Measurements from ENCODE around the gene VWA5A. TPM values are rescaled to one million over a fixed set of nuclear protein-coding genes. Genes with fewer than 3 reads are reported as not detected.

Gene VWA5A
- 0.59 TPM for polyA plus RNA-seq (2012; ENCODE audit: insufficient read depth, insufficient read length, low read depth)

GRCh38 chr11:124114942-124115781 is at the start of gene VWA5A:
VWA5A (plus strand) TSS chr11:124115450; CDS start chr11:124117512, 2,062 bp downstream.
- peak; percentile 76 for DNase-seq
- Histone ChIP-seq H3K4me1 (peaks cover 3% of the 10 kb centered on the region; the same call in 1 of the 2 replicates), H3K4me3 (ENCODE audit: low read depth, low read length) (peak within 1 kb of the TSS; percentile 44), H3K36me3 (no peaks in the 10 kb centered on the region), H3K9me3 (no peaks in the 10 kb centered on the region), H3K27me3 (peaks cover 4% of the 10 kb centered on the region)
- TF ChIP-seq CTCF (IDR thresholded peaks at IDR 0.05; ENCODE audit: low read depth, low read length): no peak

GRCh38 chr11:124068601-124069110 is 46.6 kb upstream of the VWA5A start:
- Histone ChIP-seq H3K4me3 (ENCODE audit: low read depth, low read length) (no peak overlapping the region), H3K9me3 (no peaks in the 10 kb centered on the region), H3K4me1 (no peaks in the 10 kb centered on the region; the same call in 1 of the 2 replicates), H3K36me3 (no peaks in the 10 kb centered on the region), H3K27me3 (peaks cover 4% of the 10 kb centered on the region; the same call in 1 of the 2 replicates)
- DNase-seq: no peak
- no peak for TF ChIP-seq CTCF (IDR thresholded peaks at IDR 0.05; ENCODE audit: low read depth, low read length)

GRCh38 chr11:124069429-124070401 is 45.5 kb upstream of the VWA5A start:
- H3K4me1 ChIP-seq: no peaks in the 10 kb centered on the region; the same call in 1 of the 2 replicates
- H3K36me3 ChIP-seq: no peaks in the 10 kb centered on the region
- peak; percentile 87 for TF ChIP-seq CTCF (IDR thresholded peaks at IDR 0.05; ENCODE audit: low read depth, low read length)
- peaks cover 7% of the 10 kb centered on the region; the same call in 1 of the 2 replicates for H3K27me3 ChIP-seq
- peak overlapping the region; percentile 56 for H3K4me3 ChIP-seq (ENCODE audit: low read depth, low read length)
- peak; percentile 76 for DNase-seq
- H3K9me3 ChIP-seq: no peaks in the 10 kb centered on the region

- H3K9me3 ChIP-seq: no peaks in the 10 kb centered on the region
- peaks cover 20% of the 10 kb centered on the region for H3K27me3 ChIP-seq
- DNase-seq: peak; percentile 60
- H3K4me3 ChIP-seq (ENCODE audit: low read depth, low read length): no peak overlapping the region
- no peaks in the 10 kb centered on the region; the same call in 1 of the 2 replicates for H3K4me1 ChIP-seq
- H3K36me3 ChIP-seq: no peaks in the 10 kb centered on the region
- TF ChIP-seq CTCF (IDR thresholded peaks at IDR 0.05; ENCODE audit: low read depth, low read length): peak; percentile 81
These were observed 44.2 kb upstream of the VWA5A start for GRCh38 chr11:124070915-124071622.

GRCh38 chr11:124071623-124071948 is 43.7 kb upstream of the VWA5A start:
- no peak for DNase-seq
- Histone ChIP-seq H3K27me3 (peaks cover 26% of the 10 kb centered on the region), H3K36me3 (no peaks in the 10 kb centered on the region), H3K4me3 (ENCODE audit: low read depth, low read length) (no peak overlapping the region), H3K9me3 (no peaks in the 10 kb centered on the region), H3K4me1 (no peaks in the 10 kb centered on the region; the same call in 1 of the 2 replicates)
- no peak for TF ChIP-seq CTCF (IDR thresholded peaks at IDR 0.05; ENCODE audit: low read depth, low read length)
